Sigmoid colon (tissue), 4 donors: Measurements from ENCODE around the gene UBR3.

Experiments used
- EP300 ChIP-seq, 4 donors: sonication (generic); formaldehyde crosslinking; IDR thresholded peaks; one replicate each; pipeline ENCODE4 v1.6.1; 2017; ENCODE audit warnings: antibody characterized with exemption in 4 of 4
- POLR2A ChIP-seq, 2 donors: fragments of 450-650 bp; IDR thresholded peaks; one replicate each; pipeline ENCODE4 v1.6.1; 2016; ENCODE audit warnings: antibody characterized with exemption in 2 of 2, mild to moderate bottlenecking in 2 of 2, moderate library complexity in 2 of 2
- POLR2AphosphoS5 ChIP-seq, 4 donors: sonication (generic); formaldehyde crosslinking; IDR thresholded peaks; one replicate each; pipeline ENCODE4 v1.6.1; 2017; ENCODE audit warnings: antibody characterized with exemption in 4 of 4
- TF ChIP-seq, protein P1 (sequence below), 4 experiments: fragments of 450-650 bp in 3 of 4; fragments of 200-600 bp in 1 of 4; IDR thresholded peaks; one replicate each; pipeline ENCODE4 v1.5.1; 2016 to 2019; ENCODE audit warnings: antibody characterized with exemption in 4 of 4, mild to moderate bottlenecking in 3 of 4, moderate library complexity in 2 of 4

DNA sequence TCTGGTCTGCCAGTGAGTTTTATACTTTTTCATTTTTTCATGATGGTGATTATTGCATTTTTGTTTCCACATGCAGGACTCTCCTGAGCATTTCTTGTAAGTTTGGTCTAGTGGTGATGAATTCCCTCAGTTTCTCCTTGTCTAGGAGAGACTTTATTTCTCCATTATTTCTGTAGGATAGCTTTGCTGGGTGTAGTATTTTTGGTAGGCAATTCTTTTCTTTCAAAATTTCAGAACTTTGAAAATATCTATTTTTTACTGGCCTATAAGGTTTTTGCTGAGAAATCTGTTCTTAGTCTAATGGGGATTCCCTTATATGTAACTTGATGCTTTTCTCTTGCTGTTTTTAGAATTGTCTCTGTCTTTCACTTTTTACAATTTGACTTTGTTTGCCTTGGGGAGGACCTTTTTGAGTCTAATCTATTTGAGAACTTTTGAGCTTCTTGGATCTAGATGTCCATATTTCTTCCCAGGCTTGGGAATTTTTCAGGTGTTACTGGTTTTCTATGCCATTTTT is 149.1 kb downstream of the UBR3 start:
- TF ChIP-seq, protein P1, sequence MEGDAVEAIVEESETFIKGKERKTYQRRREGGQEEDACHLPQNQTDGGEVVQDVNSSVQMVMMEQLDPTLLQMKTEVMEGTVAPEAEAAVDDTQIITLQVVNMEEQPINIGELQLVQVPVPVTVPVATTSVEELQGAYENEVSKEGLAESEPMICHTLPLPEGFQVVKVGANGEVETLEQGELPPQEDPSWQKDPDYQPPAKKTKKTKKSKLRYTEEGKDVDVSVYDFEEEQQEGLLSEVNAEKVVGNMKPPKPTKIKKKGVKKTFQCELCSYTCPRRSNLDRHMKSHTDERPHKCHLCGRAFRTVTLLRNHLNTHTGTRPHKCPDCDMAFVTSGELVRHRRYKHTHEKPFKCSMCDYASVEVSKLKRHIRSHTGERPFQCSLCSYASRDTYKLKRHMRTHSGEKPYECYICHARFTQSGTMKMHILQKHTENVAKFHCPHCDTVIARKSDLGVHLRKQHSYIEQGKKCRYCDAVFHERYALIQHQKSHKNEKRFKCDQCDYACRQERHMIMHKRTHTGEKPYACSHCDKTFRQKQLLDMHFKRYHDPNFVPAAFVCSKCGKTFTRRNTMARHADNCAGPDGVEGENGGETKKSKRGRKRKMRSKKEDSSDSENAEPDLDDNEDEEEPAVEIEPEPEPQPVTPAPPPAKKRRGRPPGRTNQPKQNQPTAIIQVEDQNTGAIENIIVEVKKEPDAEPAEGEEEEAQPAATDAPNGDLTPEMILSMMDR (IDR thresholded peaks at IDR 0.05): no peak
- TF ChIP-seq POLR2A (IDR thresholded peaks at IDR 0.05) (no peak), EP300 (IDR thresholded peaks at IDR 0.05) (no peak), POLR2AphosphoS5 (IDR thresholded peaks at IDR 0.05) (no peak)
